ENCODE measurements around the gene DRD1. TPM values are rescaled to one million over a fixed set of nuclear protein-coding genes. Genes with fewer than 3 reads are reported as not detected.
"Not testable (repeated sequence)": the region's sequence is repeated elsewhere in the genome, so short reads cannot be mapped to it uniquely, and the experiment has no call there.

DRD1 gene
- total RNA-seq, 2 donors from 2014 or later: not detected

GRCh38 chr5:175454338-175454737 lies 10.4 kb upstream of the DRD1 start:
- not testable (repeated sequence) for H3K9me3 Mint-ChIP-seq; H3K36me3 Mint-ChIP-seq; H3K27ac Mint-ChIP-seq; ATAC-seq; DNase-seq (ENCODE audit: low spot score in 2 of 2)

DNA sequence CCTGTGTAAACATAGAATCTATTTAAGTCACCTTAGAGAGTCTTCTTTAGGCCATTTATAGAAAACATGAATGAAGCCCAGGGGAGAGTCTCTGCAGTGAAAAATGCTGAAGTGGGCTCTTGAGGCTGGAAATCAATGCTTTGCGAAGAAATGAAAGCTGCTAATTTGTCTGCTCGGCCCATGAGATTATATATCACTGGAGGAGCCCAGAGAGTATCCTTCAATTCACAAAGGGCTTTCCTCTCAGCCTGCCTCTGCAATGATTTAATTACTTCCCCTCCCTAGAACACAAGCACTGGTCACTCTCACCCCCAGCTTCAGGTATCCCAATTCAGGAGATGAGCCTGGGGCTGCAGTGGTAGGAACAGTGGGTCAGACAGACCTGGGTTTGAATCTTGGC lies 8.2 kb upstream of the DRD1 start:
- H3K9me3 Mint-ChIP-seq: no peaks in the 10 kb centered on the region
- H3K27ac Mint-ChIP-seq: no peak overlapping the region
- DNase-seq (ENCODE audit: low spot score in 2 of 2): no peak
- H3K36me3 Mint-ChIP-seq: no peaks in the 10 kb centered on the region
- ATAC-seq: no peak

DNA sequence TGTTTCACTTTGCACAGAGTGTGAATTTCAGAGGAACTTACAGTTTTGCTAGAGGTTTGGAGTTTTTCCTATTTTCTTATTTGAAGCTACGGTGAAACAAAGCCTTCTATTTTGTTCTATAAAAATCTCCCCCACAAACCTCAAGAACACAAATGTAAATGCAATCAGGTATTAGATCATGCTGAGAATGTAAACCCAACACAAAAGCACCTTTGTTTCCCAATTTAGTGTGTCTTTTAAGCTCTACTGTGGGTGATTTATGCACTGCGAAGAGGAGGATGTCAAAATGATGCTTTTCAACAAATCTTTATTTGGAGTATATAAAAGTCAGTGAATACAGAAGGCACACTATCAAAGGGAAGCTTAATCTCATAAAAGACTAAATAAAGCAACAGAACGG lies 4.3 kb upstream of the DRD1 start:
- no peak for DNase-seq (ENCODE audit: low spot score in 2 of 2)
- Mint-ChIP-seq H3K36me3 (no peaks in the 10 kb centered on the region), H3K27ac (no peak overlapping the region), H3K9me3 (no peaks in the 10 kb centered on the region)
- ATAC-seq: no peak

- no peak for ATAC-seq
- H3K27ac Mint-ChIP-seq: no peak overlapping the region
These were observed 3.6 kb upstream of the DRD1 start for GRCh38 chr5:175447571-175447970.

GRCh38 chr5:175446378-175446777 lies 2.4 kb upstream of the DRD1 start:
- DNase-seq (ENCODE audit: low spot score in 2 of 2); H3K36me3 Mint-ChIP-seq; H3K27ac Mint-ChIP-seq; H3K9me3 Mint-ChIP-seq; ATAC-seq: not testable (repeated sequence)

More at GRCh38 chr5:175447571-175447970, 3.6 kb upstream of the DRD1 start:
- DNase-seq (ENCODE audit: low spot score in 2 of 2): no peak
- H3K9me3 Mint-ChIP-seq: no peaks in the 10 kb centered on the region
- no peaks in the 10 kb centered on the region for H3K36me3 Mint-ChIP-seq

GRCh38 chr5:175444905-175445456 lies 999 bp upstream of the DRD1 start:
- H3K27ac Mint-ChIP-seq: no peak overlapping the region
- no peaks in the 10 kb centered on the region for H3K36me3 Mint-ChIP-seq
- ATAC-seq: no peak
- H3K9me3 Mint-ChIP-seq: no peaks in the 10 kb centered on the region
- no peak for DNase-seq (ENCODE audit: low spot score in 2 of 2)

GRCh38 chr5:175443514-175444059 lies 395 bp downstream of the DRD1 start:
- no peak for ATAC-seq
- no peaks in the 10 kb centered on the region for H3K9me3 Mint-ChIP-seq
- H3K27ac Mint-ChIP-seq: no peak overlapping the region
- no peak for DNase-seq (ENCODE audit: low spot score in 2 of 2)
- no peaks in the 10 kb centered on the region for H3K36me3 Mint-ChIP-seq

GRCh38 chr5:175438234-175438857 lies 5.6 kb downstream of the DRD1 start:
- no peak for ATAC-seq
- Mint-ChIP-seq H3K27ac (no peak overlapping the region), H3K9me3 (no peaks in the 10 kb centered on the region), H3K36me3 (no peaks in the 10 kb centered on the region)
- no peak for DNase-seq (ENCODE audit: low spot score in 2 of 2)

- Mint-ChIP-seq H3K9me3 (no peaks in the 10 kb centered on the region), H3K36me3 (no peaks in the 10 kb centered on the region), H3K27ac (no peak overlapping the region)
- DNase-seq (ENCODE audit: low spot score in 2 of 2) (no peak), ATAC-seq (no peak)
These were observed 7.6 kb downstream of the DRD1 start for GRCh38 chr5:175436359-175436758.

GRCh38 chr5:175434800-175435199 lies 9.2 kb downstream of the DRD1 start:
- no peaks in the 10 kb centered on the region for H3K9me3 Mint-ChIP-seq
- no peak overlapping the region for H3K27ac Mint-ChIP-seq
- no peaks in the 10 kb centered on the region for H3K36me3 Mint-ChIP-seq
- ATAC-seq (no peak), DNase-seq (ENCODE audit: low spot score in 2 of 2) (no peak)

GRCh38 chr5:175427762-175428161 lies 16.2 kb downstream of the DRD1 start:
- no peaks in the 10 kb centered on the region for H3K36me3 Mint-ChIP-seq
- ATAC-seq: no peak
- H3K9me3 Mint-ChIP-seq: peaks cover 0 to 4% of the 10 kb centered on the region in 2 donors
- H3K27ac Mint-ChIP-seq: no peak overlapping the region
- no peak for DNase-seq (ENCODE audit: low spot score in 2 of 2)

GRCh38 chr5:175424594-175424993 lies 19.4 kb downstream of the DRD1 start:
- not testable (repeated sequence) for H3K27ac Mint-ChIP-seq, ATAC-seq

GRCh38 chr5:175422058-175422457 lies 21.9 kb downstream of the DRD1 start:
- no peak for ATAC-seq
- H3K9me3 Mint-ChIP-seq: peaks cover 0 to 5% of the 10 kb centered on the region in 2 donors
- no peak overlapping the region for H3K27ac Mint-ChIP-seq
- DNase-seq (ENCODE audit: low spot score in 2 of 2): no peak
- no peaks in the 10 kb centered on the region for H3K36me3 Mint-ChIP-seq

More at GRCh38 chr5:175424594-175424993, 19.4 kb downstream of the DRD1 start:
- not testable (repeated sequence) for DNase-seq (ENCODE audit: low spot score in 2 of 2); H3K9me3 Mint-ChIP-seq; H3K36me3 Mint-ChIP-seq

GRCh38 chr5:175420383-175420782 lies 23.6 kb downstream of the DRD1 start:
- no peak for DNase-seq (ENCODE audit: low spot score in 2 of 2)
- peaks cover 4 to 5% of the 10 kb centered on the region in 2 donors for H3K9me3 Mint-ChIP-seq
- ATAC-seq: no peak
- H3K27ac Mint-ChIP-seq: no peak overlapping the region
- H3K36me3 Mint-ChIP-seq: peaks cover 5% of the 10 kb centered on the region in 2 donors

DNA sequence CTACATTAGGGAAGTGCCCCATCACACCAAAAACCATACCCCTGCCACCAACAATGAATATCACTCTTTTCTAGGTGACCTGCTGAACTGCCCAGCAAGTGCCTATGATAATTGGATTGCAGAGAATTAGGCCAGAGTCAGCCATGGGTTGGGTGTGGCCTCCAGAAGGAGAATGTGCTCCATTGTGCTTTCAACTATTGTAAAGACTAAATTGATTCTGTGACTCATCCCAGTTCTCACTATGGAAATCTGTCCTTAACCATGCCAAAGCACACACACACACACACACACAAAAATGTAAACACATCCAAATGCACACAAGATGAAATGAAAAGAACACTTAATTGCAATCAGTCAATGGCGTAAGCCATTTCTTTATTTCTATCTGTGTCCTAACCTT lies 25.7 kb downstream of the DRD1 start:
- Mint-ChIP-seq H3K9me3 (peaks cover 5 to 9% of the 10 kb centered on the region in 2 donors), H3K36me3 (peaks cover 5 to 7% of the 10 kb centered on the region in 2 donors), H3K27ac (no peak overlapping the region)
- ATAC-seq (no peak), DNase-seq (ENCODE audit: low spot score in 2 of 2) (no peak)

DNA sequence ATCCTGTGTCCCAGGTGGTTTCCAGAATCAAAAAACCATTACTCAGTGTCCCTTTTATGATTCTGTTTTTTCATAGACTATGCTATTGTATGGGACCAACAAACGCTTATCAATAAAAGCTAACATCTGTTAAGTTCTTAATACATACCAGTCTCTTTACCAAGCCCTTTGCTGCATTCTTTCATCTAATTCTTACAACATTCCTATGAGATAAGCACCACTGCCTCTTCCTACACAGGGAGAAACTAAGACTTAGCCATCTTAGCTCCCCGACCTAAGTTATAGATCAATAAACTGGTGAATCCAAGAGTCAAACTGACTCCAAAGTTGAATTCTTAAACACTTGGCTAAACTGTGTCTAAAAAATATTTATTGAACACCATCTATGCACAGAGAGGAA lies 26.6 kb downstream of the DRD1 start:
- DNase-seq (ENCODE audit: low spot score in 2 of 2): no peak
- Mint-ChIP-seq H3K9me3 (peaks cover 5 to 9% of the 10 kb centered on the region in 2 donors), H3K27ac (no peak overlapping the region), H3K36me3 (peaks cover 5 to 7% of the 10 kb centered on the region in 2 donors)
- ATAC-seq: no peak

- no peak for ATAC-seq
- Mint-ChIP-seq H3K27ac (no peak overlapping the region), H3K9me3 (peaks cover 2 to 9% of the 10 kb centered on the region in 2 donors)
These were observed 28.7 kb downstream of the DRD1 start for GRCh38 chr5:175415303-175415702.

GRCh38 chr5:175410926-175411325 lies 33.1 kb downstream of the DRD1 start:
- no peak for ATAC-seq
- H3K9me3 Mint-ChIP-seq: peaks cover 0 to 9% of the 10 kb centered on the region in 2 donors

More at GRCh38 chr5:175415303-175415702, 28.7 kb downstream of the DRD1 start:
- H3K36me3 Mint-ChIP-seq: peaks cover 5 to 7% of the 10 kb centered on the region in 2 donors
- no peak for DNase-seq (ENCODE audit: low spot score in 2 of 2)

More at GRCh38 chr5:175410926-175411325, 33.1 kb downstream of the DRD1 start:
- DNase-seq (ENCODE audit: low spot score in 2 of 2): no peak
- H3K27ac Mint-ChIP-seq: no peak overlapping the region
- peaks cover 5 to 7% of the 10 kb centered on the region in 2 donors for H3K36me3 Mint-ChIP-seq

All from activated naive CD4-positive, alpha-beta T cell treated with anti-CD3 and anti-CD28 coated beads, Interleukin-2, amount 50 U/mL, for 72 hours (primary cell).